ENCODE measurements around the gene ZNF878. TPM values are rescaled to one million over a fixed set of nuclear protein-coding genes. Genes with fewer than 3 reads are reported as not detected.

ZNF878 gene
- total and polyA plus RNA-seq, 2 of the 13 experiments (the other 11 are each of a cell fraction or from before 2014, with no cell fraction given) = 0.46 to 5.2 TPM

- TF ChIP-seq RORA (CRISPR knock-in tag; IDR thresholded peaks at IDR 0.05) (no peak), CSRNP1 (CRISPR knock-in tag; IDR thresholded peaks at IDR 0.05) (no peak; the same call in 1 of the 2 replicates), NR3C1 (CRISPR knock-in tag; IDR thresholded peaks at IDR 0.05) (no peak), MAFF (IDR thresholded peaks at IDR 0.05; ENCODE audit: low read depth, low read length) (no peak), ZNF780A (CRISPR knock-in tag; IDR thresholded peaks at IDR 0.05) (no peak), RARG (CRISPR knock-in tag; IDR thresholded peaks at IDR 0.05; ENCODE audit: low read depth) (no peak), HNF4G (IDR thresholded peaks at IDR 0.05; ENCODE audit: borderline replicate concordance, low read depth, low read length) (no peak), HNF4G (CRISPR knock-in tag; IDR thresholded peaks at IDR 0.05; ENCODE audit: borderline replicate concordance, low read depth) (no peak), ZNF770 (CRISPR knock-in tag; IDR thresholded peaks at IDR 0.05) (peak; percentile 41; the same call in 1 of the 2 replicates), ARNTL (CRISPR knock-in tag; IDR thresholded peaks at IDR 0.05) (0 out of 2 replicates have a peak, but pooled peaks have one; percentile 40), ZNF251 (CRISPR knock-in tag; IDR thresholded peaks at IDR 0.05) (no peak), ZNF451 (CRISPR knock-in tag; IDR thresholded peaks at IDR 0.05) (no peak), CENPBD1 (CRISPR knock-in tag; IDR thresholded peaks at IDR 0.05; ENCODE audit: borderline replicate concordance, low read depth) (no peak), ZSCAN9 (CRISPR knock-in tag; IDR thresholded peaks at IDR 0.05; ENCODE audit: borderline replicate concordance) (0 out of 2 replicates have a peak, but pooled peaks have one; percentile 28), ZKSCAN5 (CRISPR knock-in tag; IDR thresholded peaks at IDR 0.05) (no peak), REL (CRISPR knock-in tag; conservative IDR thresholded peaks at IDR 0.05) (no peak), ZNF574 (CRISPR knock-in tag; IDR thresholded peaks at IDR 0.05) (0 out of 2 replicates have a peak, but pooled peaks have one; percentile 26), HOXA5 (CRISPR knock-in tag; IDR thresholded peaks at IDR 0.05) (peak; percentile 44; the same call in 1 of the 2 replicates), POGK (CRISPR knock-in tag; conservative IDR thresholded peaks at IDR 0.05) (no peak), HNRNPL (IDR thresholded peaks at IDR 0.05; ENCODE audit: low read depth, low read length) (0 out of 2 replicates have a peak, but pooled peaks have one; percentile 36)
Measured at GRCh38 chr19:12064590-12065538, 12.1 kb upstream of the ZNF878 start, which contains the start of gene ZNF844 (continued).
